Sigmoid colon (tissue), 4 donors: ENCODE measurements around the gene ZNF688.

Experiments used
- POLR2A ChIP-seq, 2 donors: fragments of 450-650 bp; IDR thresholded peaks; one replicate each; pipeline ENCODE4 v1.6.1; 2016; ENCODE audit warnings: antibody characterized with exemption in 2 of 2, mild to moderate bottlenecking in 2 of 2, moderate library complexity in 2 of 2
- POLR2AphosphoS5 ChIP-seq, 4 donors: sonication (generic); formaldehyde crosslinking; IDR thresholded peaks; one replicate each; pipeline ENCODE4 v1.6.1; 2017; ENCODE audit warnings: antibody characterized with exemption in 4 of 4
- TF ChIP-seq, protein P1 (sequence below), 4 experiments: fragments of 450-650 bp in 3 of 4; fragments of 200-600 bp in 1 of 4; IDR thresholded peaks; one replicate each; pipeline ENCODE4 v1.5.1; 2016 to 2019; ENCODE audit warnings: antibody characterized with exemption in 4 of 4, mild to moderate bottlenecking in 3 of 4, moderate library complexity in 2 of 4

DNA sequence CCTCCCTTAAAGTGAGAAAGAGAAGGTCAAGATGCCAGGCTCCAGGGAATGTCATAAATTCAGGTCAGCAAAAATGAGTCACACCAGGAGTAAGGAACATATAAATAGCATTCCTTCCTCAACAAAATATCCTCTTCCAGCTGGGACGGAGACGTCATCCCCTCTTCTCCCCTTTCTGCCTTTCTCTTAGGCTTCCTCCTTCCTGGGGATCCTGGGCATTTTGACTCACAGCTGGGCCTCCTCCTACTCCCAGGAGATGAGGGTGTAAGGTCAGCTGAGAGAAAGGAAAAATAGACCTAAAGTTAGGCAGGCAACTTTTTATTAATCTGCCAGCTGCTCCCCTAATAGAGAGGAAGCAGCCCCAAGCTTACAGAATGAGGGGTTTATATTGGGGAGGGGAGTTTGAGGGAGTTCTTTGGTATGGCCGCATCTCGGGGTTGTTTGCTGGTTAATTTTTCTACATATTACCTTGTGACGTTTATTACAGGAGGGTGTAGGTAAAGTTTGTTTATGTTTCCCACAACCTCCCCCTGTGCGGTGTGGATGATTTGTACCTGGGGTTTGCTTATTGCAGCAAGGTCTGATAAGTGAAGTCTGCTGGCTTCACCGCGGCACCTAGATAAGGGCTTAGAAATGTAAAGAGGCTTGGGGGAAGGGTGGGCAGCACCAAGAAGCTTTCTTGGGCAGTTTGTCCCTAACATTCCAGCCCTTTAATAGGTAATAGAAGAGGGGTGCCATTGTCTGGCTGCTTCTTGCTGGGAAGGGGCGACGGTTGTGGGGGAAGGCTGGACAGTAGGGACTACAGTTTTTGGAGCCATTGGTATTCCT lies 29.8 kb downstream of the ZNF688 start:
- TF ChIP-seq, protein P1, sequence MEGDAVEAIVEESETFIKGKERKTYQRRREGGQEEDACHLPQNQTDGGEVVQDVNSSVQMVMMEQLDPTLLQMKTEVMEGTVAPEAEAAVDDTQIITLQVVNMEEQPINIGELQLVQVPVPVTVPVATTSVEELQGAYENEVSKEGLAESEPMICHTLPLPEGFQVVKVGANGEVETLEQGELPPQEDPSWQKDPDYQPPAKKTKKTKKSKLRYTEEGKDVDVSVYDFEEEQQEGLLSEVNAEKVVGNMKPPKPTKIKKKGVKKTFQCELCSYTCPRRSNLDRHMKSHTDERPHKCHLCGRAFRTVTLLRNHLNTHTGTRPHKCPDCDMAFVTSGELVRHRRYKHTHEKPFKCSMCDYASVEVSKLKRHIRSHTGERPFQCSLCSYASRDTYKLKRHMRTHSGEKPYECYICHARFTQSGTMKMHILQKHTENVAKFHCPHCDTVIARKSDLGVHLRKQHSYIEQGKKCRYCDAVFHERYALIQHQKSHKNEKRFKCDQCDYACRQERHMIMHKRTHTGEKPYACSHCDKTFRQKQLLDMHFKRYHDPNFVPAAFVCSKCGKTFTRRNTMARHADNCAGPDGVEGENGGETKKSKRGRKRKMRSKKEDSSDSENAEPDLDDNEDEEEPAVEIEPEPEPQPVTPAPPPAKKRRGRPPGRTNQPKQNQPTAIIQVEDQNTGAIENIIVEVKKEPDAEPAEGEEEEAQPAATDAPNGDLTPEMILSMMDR (IDR thresholded peaks at IDR 0.05) = no peak
- no peak for TF ChIP-seq POLR2A (IDR thresholded peaks at IDR 0.05)
- TF ChIP-seq POLR2AphosphoS5 (IDR thresholded peaks at IDR 0.05) = no peak
